ENCODE results near the gene PFKP. TPM values are rescaled to one million over a fixed set of nuclear protein-coding genes. Genes with fewer than 3 reads are reported as not detected.

Gene PFKP
- total RNA-seq, 2 experiments from 2014 or later = 32.2 to 38.9 TPM

DNA sequence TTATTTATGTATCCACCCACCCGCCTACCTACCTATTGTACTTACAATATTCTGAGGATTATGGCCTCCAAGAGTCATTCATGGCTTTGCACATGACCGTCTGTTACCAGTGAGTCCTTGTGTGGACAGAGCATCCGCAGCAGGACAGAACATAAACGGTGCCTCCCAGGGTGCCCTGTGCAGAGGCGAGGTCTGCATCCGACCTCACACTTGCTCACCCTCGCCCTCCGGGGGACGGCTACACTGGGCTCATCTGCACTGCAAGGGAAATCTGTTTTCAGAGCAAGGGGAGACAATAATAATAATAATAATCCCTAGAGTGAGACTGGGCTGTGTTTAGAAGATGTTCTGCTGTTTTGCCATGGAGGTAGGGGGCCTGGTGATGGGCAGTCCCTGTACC, 29.8 kb downstream of the PFKP start:
- POLR2A ChIA-PET = no interaction called here
- H3K9me3 Mint-ChIP-seq = no peaks in the 10 kb centered on the region
- intact Hi-C loops (cut with DNase I, micrococcal nuclease) = no loop called here
- Histone ChIP-seq H3K9me3 (ENCODE audit: control insufficient read depth in 1 of 2, insufficient read depth in 1 of 2, low read length in 2 of 2) (no peaks in the 10 kb centered on the region), H3K36me3 (ENCODE audit: insufficient read depth, low read length) (peaks cover 29% of the 10 kb centered on the region), H3K27me3 (ENCODE audit: control insufficient read depth in 1 of 2, insufficient read depth in 2 of 2, low read length in 2 of 2) (no peaks in the 10 kb centered on the region), H3K4me1 (ENCODE audit: insufficient read depth, low read length) (peaks cover 25% of the 10 kb centered on the region), H3K27ac (ENCODE audit: low read depth in 1 of 2, low read length in 2 of 2) (no peak overlapping the region), H3K4me3 (ENCODE audit: low read length) (no peak overlapping the region)
- TF ChIP-seq, protein P1, sequence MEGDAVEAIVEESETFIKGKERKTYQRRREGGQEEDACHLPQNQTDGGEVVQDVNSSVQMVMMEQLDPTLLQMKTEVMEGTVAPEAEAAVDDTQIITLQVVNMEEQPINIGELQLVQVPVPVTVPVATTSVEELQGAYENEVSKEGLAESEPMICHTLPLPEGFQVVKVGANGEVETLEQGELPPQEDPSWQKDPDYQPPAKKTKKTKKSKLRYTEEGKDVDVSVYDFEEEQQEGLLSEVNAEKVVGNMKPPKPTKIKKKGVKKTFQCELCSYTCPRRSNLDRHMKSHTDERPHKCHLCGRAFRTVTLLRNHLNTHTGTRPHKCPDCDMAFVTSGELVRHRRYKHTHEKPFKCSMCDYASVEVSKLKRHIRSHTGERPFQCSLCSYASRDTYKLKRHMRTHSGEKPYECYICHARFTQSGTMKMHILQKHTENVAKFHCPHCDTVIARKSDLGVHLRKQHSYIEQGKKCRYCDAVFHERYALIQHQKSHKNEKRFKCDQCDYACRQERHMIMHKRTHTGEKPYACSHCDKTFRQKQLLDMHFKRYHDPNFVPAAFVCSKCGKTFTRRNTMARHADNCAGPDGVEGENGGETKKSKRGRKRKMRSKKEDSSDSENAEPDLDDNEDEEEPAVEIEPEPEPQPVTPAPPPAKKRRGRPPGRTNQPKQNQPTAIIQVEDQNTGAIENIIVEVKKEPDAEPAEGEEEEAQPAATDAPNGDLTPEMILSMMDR (IDR thresholded peaks at IDR 0.05) = no peak
- no peak overlapping the region for H3K27ac Mint-ChIP-seq
- CTCF ChIA-PET = no interaction called here
- H3K27me3 Mint-ChIP-seq = no peaks in the 10 kb centered on the region
- peaks cover 33% of the 10 kb centered on the region for H3K4me1 Mint-ChIP-seq (ENCODE audit: low read depth)
- ATAC-seq (ENCODE audit: poor library complexity) (no peak), DNase-seq (no peak)
- H3K36me3 Mint-ChIP-seq (ENCODE audit: low read depth) = peaks cover 47% of the 10 kb centered on the region
- no peak overlapping the region for H3K4me3 Mint-ChIP-seq

DNA sequence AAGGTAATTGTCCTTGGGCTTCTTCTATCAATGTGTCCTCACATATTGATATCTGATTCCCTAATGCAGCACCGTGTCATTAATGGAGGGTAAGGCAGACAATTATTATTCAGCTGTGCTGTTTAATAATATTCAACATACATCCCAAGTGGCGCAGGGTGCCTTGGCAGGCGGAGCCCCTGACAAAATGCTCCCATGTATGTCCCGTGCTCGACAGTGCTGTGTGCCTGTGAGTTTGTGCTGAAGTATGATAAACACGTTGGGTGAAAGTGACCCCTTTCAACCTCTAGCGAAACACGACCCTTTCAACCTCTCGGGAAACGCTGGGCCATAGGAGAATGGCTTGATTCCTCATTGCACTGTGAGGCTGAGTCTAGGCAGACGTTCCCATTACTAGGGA, 31.3 kb downstream of the PFKP start:
- CTCF ChIA-PET = no interaction called here
- intact Hi-C loops (cut with DNase I, micrococcal nuclease) = no loop called here
- no peak overlapping the region for H3K4me3 ChIP-seq (ENCODE audit: low read length)

DNA sequence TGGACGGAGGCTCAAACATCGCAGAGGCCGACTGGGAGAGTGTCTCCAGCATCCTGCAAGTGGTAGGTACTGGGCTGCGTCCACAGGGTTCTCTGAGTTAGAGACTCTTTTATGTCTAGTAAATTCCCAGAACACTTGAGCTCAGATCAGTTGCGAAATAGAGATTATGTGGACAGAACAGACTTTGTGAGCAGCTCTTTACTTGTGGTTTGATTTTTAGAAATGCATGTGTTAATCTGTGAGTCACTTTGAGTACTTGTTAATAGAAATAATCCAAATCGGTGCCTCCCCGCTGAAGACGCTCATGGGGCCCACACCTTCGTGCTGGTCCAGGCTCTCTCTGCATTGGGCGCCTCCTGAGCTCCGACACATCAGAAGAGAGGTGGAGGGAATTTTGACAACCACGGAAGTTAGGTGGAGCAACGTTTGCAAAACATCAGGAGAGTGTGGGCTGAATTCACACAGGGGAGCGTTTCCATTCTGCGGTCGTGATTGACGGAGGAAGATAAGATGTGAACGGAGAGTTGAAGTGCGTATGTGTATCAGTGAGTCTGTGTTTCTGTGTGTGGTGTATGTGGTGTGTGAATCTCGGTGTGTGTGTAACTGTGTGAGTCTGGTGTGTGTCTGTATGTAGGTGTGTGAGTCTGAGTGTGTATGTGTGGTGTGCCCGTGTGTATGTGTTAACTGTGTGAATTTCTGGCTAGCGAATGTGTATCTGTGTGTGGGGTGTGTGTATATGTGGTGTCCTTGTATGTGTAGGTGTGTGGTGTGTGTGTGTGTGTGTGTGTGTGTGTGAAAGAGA, 32.1 kb downstream of the PFKP start:
- Histone ChIP-seq H3K4me1 (ENCODE audit: insufficient read depth, low read length) (peaks cover 16% of the 10 kb centered on the region), H3K36me3 (ENCODE audit: insufficient read depth, low read length) (peaks cover 50% of the 10 kb centered on the region), H3K9me3 (ENCODE audit: control insufficient read depth in 1 of 2, insufficient read depth in 1 of 2, low read length in 2 of 2) (no peaks in the 10 kb centered on the region), H3K27ac (ENCODE audit: low read depth in 1 of 2, low read length in 2 of 2) (no peak overlapping the region), H3K27me3 (ENCODE audit: control insufficient read depth in 1 of 2, insufficient read depth in 2 of 2, low read length in 2 of 2) (no peaks in the 10 kb centered on the region), H3K4me3 (ENCODE audit: low read length) (no peak overlapping the region)
- Mint-ChIP-seq H3K4me1 (ENCODE audit: low read depth) (peaks cover 15% of the 10 kb centered on the region), H3K27ac (no peak overlapping the region), H3K27me3 (no peaks in the 10 kb centered on the region), H3K4me3 (no peak overlapping the region), H3K36me3 (ENCODE audit: low read depth) (peaks cover 65% of the 10 kb centered on the region), H3K9me3 (no peaks in the 10 kb centered on the region)
- DNase-seq = no peak
- ChIA-PET CTCF (no interaction called here), POLR2A (no interaction called here)
- ATAC-seq (ENCODE audit: poor library complexity) = no peak
- TF ChIP-seq, protein P1 (IDR thresholded peaks at IDR 0.05) = no peak
- intact Hi-C loops (cut with DNase I, micrococcal nuclease) = no loop called here

More for the DNA sequence above, 31.3 kb downstream of the PFKP start:
- H3K36me3 ChIP-seq (ENCODE audit: insufficient read depth, low read length) = peaks cover 42% of the 10 kb centered on the region
- TF ChIP-seq, protein P1 (IDR thresholded peaks at IDR 0.05) = no peak
- Mint-ChIP-seq H3K27me3 (no peaks in the 10 kb centered on the region), H3K4me1 (ENCODE audit: low read depth) (peaks cover 23% of the 10 kb centered on the region), H3K4me3 (no peak overlapping the region), H3K27ac (no peak overlapping the region), H3K36me3 (ENCODE audit: low read depth) (peaks cover 57% of the 10 kb centered on the region), H3K9me3 (no peaks in the 10 kb centered on the region)
- DNase-seq = no peak
- POLR2A ChIA-PET = no interaction called here
- no peak overlapping the region for H3K27ac ChIP-seq (ENCODE audit: low read depth in 1 of 2, low read length in 2 of 2)
- H3K9me3 ChIP-seq (ENCODE audit: control insufficient read depth in 1 of 2, insufficient read depth in 1 of 2, low read length in 2 of 2) = no peaks in the 10 kb centered on the region
- H3K27me3 ChIP-seq (ENCODE audit: control insufficient read depth in 1 of 2, insufficient read depth in 2 of 2, low read length in 2 of 2) = no peaks in the 10 kb centered on the region
- peaks cover 16% of the 10 kb centered on the region for H3K4me1 ChIP-seq (ENCODE audit: insufficient read depth, low read length)
- no peak for ATAC-seq (ENCODE audit: poor library complexity)

All from CD4-positive, alpha-beta T cell (primary cell).